GM12878 (cell line): Measurements from ENCODE around the gene FOXK1. TPM values are rescaled to one million over a fixed set of nuclear protein-coding genes. Genes with fewer than 3 reads are reported as not detected.

Source experiments
- ATAC-seq: fragments of 200-7000 bp; cut with Tn5 transposase; 3 replicates; pipeline ENCODE4 v1.9.1; 2020; ENCODE audit warnings: mild to moderate bottlenecking, moderate library complexity
- BruUV-seq: library from RNA; stranded (reverse); fragments of 400-500 nt; replicated peaks from 2 replicates; lab custom pipeline; 2021; lab: Mats Ljungman, UMichigan
- CTCF ChIA-PET: fragments of 300-600 bp; sonication (Branson Sonifier 250); formaldehyde crosslinking; extraction: SDS; loops from one replicate; lab custom pipeline; 2021; ENCODE audit warnings: inconsistent platforms; lab: Yijun Ruan, JAX
- POLR2A ChIA-PET: fragments of 350-600 bp; formaldehyde crosslinking; extraction: SDS; loops from one replicate; lab custom pipeline; 2021; ENCODE audit warnings: inconsistent platforms; lab: Charles Lee
- RAD21 ChIA-PET: fragments of 300-600 bp; sonication (Branson Sonifier 250); formaldehyde crosslinking; loops from one replicate; lab custom pipeline; 2023; ENCODE audit warnings: antibody characterized with exemption; ENCODE audit not compliant: unreplicated experiment; lab: Charles Lee
- SMC1A ChIA-PET: fragments of 300-600 bp; sonication (Branson Sonifier 250); formaldehyde crosslinking; loops from one replicate; lab custom pipeline; 2023; ENCODE audit not compliant: unreplicated experiment, uncharacterized antibody; lab: Charles Lee
- DNase-seq: peaks from one replicate; pipeline ENCODE4 v3.0.0-alpha.2; 2011; ENCODE audit warnings: low read depth, low spot score
- FAIRE-seq: peaks from 3 replicates; lab custom pipeline; 2011; peaks lifted over from hg19 to GRCh38; lab: Jason Lieb, UNC
- H2AFZ ChIP-seq: 2 replicates; pipeline ENCODE4 v1.6.0; 2011; ENCODE audit warnings: low read depth, low read length, control low read depth; ENCODE audit not compliant: control insufficient read depth
- H3K27ac ChIP-seq: 2 replicates; pipeline ENCODE4 v1.5.1; 2011; ENCODE audit warnings: control low read depth; ENCODE audit not compliant: control insufficient read depth, insufficient read depth
- H3K27me3 ChIP-seq, 2 experiments: replicated peaks in 1 of 2; 2 replicates each; pipeline versions ENCODE4 v1.6.0 to v1.6.1; 2011; ENCODE audit warnings: low read length in 1 of 2; ENCODE audit not compliant: control insufficient read depth in 2 of 2, insufficient read depth in 2 of 2
- H3K36me3 ChIP-seq, 2 experiments: 2 replicates each; pipeline ENCODE4 v1.5.1; 2011; ENCODE audit warnings: low read length in 1 of 2; ENCODE audit not compliant: control insufficient read depth in 2 of 2, insufficient read depth in 2 of 2
- H3K4me1 ChIP-seq: 2 replicates; pipeline ENCODE4 v1.6.1; 2011; ENCODE audit warnings: mild to moderate bottlenecking, low read length, moderate library complexity, mixed read lengths; ENCODE audit not compliant: control insufficient read depth, insufficient read depth
- H3K4me2 ChIP-seq: 2 replicates; pipeline ENCODE4 v1.6.0; 2011; ENCODE audit warnings: control low read depth; ENCODE audit not compliant: control insufficient read depth, insufficient read depth
- H3K4me3 ChIP-seq: fragments of 200-600 bp; sonication (generic); 2 replicates; pipeline ENCODE4 v1.5.1; 2016
- H3K79me2 ChIP-seq: 2 replicates; pipeline ENCODE4 v1.6.0; 2011; ENCODE audit warnings: low read length; ENCODE audit not compliant: control insufficient read depth, insufficient read depth
- H3K9ac ChIP-seq: 2 replicates; pipeline ENCODE4 v1.8.0; 2011; ENCODE audit warnings: low read length, control low read depth, mixed read lengths; ENCODE audit not compliant: control insufficient read depth, insufficient read depth
- H3K9me3 ChIP-seq: replicated peaks from 3 replicates; pipeline ENCODE4 v1.5.1; 2011; ENCODE audit warnings: mild to moderate bottlenecking, low read length; ENCODE audit not compliant: control insufficient read depth, insufficient read depth
- H4K20me1 ChIP-seq: 2 replicates; pipeline ENCODE4 v1.6.0; 2011; ENCODE audit not compliant: control insufficient read depth, insufficient read depth
- BHLHE40 ChIP-seq, 2 experiments: fragments of 450-650 bp in 1 of 2; IDR thresholded peaks; 2 replicates each; pipeline ENCODE4 v1.6.1; 2011 to 2017; ENCODE audit warnings: low read depth in 2 of 2, borderline replicate concordance in 1 of 2, improper control_type of control experiment in 1 of 2, low read length in 1 of 2, mild to moderate bottlenecking in 1 of 2
- CREB1 ChIP-seq: IDR thresholded peaks from 2 replicates; pipeline ENCODE4 v1.6.1; 2012; ENCODE audit warnings: low read depth, mild to moderate bottlenecking, inconsistent platforms
- EED ChIP-seq: sonication (generic); IDR thresholded peaks from 2 replicates; pipeline ENCODE4 v1.6.1; 2016; ENCODE audit warnings: antibody characterized with exemption, low read depth
- ETV6 ChIP-seq, 2 experiments: fragments of 450-650 bp in 1 of 2; IDR thresholded peaks in 1 of 2; conservative IDR thresholded peaks in 1 of 2; 2 replicates each; pipeline ENCODE4 v1.6.1; 2014; ENCODE audit warnings: antibody characterized with exemption in 1 of 2, borderline replicate concordance in 1 of 2, low read depth in 1 of 2, mild to moderate bottlenecking in 1 of 2, moderate library complexity in 1 of 2
- HDAC6 ChIP-seq: fragments of 200-600 bp; sonication (generic); IDR thresholded peaks from one replicate; pipeline ENCODE4 v1.8.0; 2017; ENCODE audit warnings: antibody characterized with exemption; ENCODE audit not compliant: unreplicated experiment
- KAT2A ChIP-seq: conservative IDR thresholded peaks from 2 replicates; pipeline ENCODE4 v1.6.1; 2011; ENCODE audit warnings: low read depth, low read length; ENCODE audit not compliant: control insufficient read depth
- NR2F1 ChIP-seq: fragments of 450-650 bp; conservative IDR thresholded peaks from 2 replicates; pipeline ENCODE4 v1.6.1; 2017; ENCODE audit warnings: mild to moderate bottlenecking
- PAX5 ChIP-seq: IDR thresholded peaks from 2 replicates; pipeline ENCODE4 v1.6.1; 2011; ENCODE audit warnings: low read depth, low read length, borderline replicate concordance
- POLR2AphosphoS2 ChIP-seq: IDR thresholded peaks from 2 replicates; pipeline ENCODE4 v1.6.1; 2011; ENCODE audit warnings: low read depth, mild to moderate bottlenecking, low read length, improper control_type of control experiment, moderate library complexity
- WGBS: methylation state at CpG from one replicate; pipeline ENCODE4 v1.1.6; 2016; ENCODE audit warnings: low lambda C conversion rate; ENCODE audit not compliant: insufficient replicate concordance, insufficient coverage; ENCODE audit errors: missing lambda C conversion rate; 5-methylcytosine and 5-hydroxymethylcytosine counted together
- in situ Hi-C: fragments of 300-500 bp; cut with MboI; formaldehyde crosslinking; loops from 9 replicates; pipeline ENCODE4 v1.14.3; 2018; ENCODE audit warnings: mixed read lengths
- intact Hi-C: fragments of 100-400 bp; cut with micrococcal nuclease; formaldehyde crosslinking; loops from one replicate; pipeline ENCODE4 v1.14.2; 2022; ENCODE audit not compliant: unreplicated experiment
- polyA plus RNA-seq, 11 experiments: library from polyadenylated mRNA; depleted of rRNA in 4 of 11; unstranded in 6 of 11; stranded (reverse) in 5 of 11; fragments of >200 nt; fragmentation: Nextera tagmentation in 4 of 11; fragmentation: Illumina TruSeq in 1 of 11; extraction: Ambion mirVana in 4 of 11; extraction: Trizol in 1 of 11; gene quantifications; 1 replicate in 1 of 11; 2 replicates in 10 of 11; pipeline versions ENCODE4 v1.2.1 to v1.2.3, GENCODE V29; 2011 to 2016; ENCODE audit warnings: inconsistent platforms in 2 of 11, missing spikeins in 2 of 11, low read depth in 1 of 11
- total RNA-seq, 4 experiments: library from RNA; depleted of rRNA in 3 of 4; stranded (reverse); fragments of >200 nt in 3 of 4; fragmentation: Illumina TruSeq in 1 of 4; extraction: Trizol in 1 of 4; gene quantifications; 2 replicates each; pipeline versions ENCODE4 v1.2.1 to v1.2.3, GENCODE V29; 2013 to 2021
- TF ChIP-seq, protein P1 (sequence below): fragments of 450-650 bp; IDR thresholded peaks from 2 replicates; pipeline ENCODE4 v1.6.1; 2018; ENCODE audit warnings: mild to moderate bottlenecking, low read depth, moderate library complexity; ENCODE audit not compliant: partially characterized antibody
- TF ChIP-seq, protein P2 (sequence below): IDR thresholded peaks from 2 replicates; pipeline ENCODE4 v1.6.1; 2011; ENCODE audit warnings: mild to moderate bottlenecking, low read depth, low read length, moderate library complexity; ENCODE audit not compliant: insufficient replicate concordance
- TF ChIP-seq, protein P3 (sequence below): fragments of 450-650 bp; IDR thresholded peaks from 2 replicates; pipeline ENCODE4 v1.6.1; 2016; ENCODE audit warnings: mild to moderate bottlenecking, moderate library complexity, borderline replicate concordance
- TF ChIP-seq, protein P4 (sequence below): IDR thresholded peaks from 2 replicates; pipeline ENCODE4 v1.6.1; 2011; ENCODE audit warnings: low read depth, low read length, improper control_type of control experiment, borderline replicate concordance

Gene FOXK1
- total and polyA plus RNA-seq, 10 of the 15 experiments (the other 5 are each of a cell fraction or from before 2014, with no cell fraction given), result 0.24 to 31.8 (median 4.5) TPM

DNA sequence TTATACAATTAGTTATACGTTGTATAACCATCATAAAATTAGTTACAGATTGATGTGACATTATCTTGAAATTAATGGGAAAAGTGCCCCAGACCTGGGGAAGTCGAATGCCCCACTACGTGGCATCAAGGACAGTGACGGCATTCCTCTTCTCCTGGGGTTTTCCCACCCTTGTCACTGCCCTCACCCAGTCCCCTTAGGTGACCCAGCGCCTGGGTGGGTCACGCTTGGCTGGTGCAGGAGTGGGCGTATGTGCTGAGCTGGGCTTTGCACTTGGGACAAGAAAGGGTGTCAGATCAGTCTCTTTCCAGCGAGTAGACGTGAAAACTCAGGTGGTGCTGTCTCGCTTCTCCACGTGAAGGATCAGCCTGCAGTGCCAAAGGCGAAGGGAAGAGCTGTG, 7.6 kb downstream of the FOXK1 start:
- POLR2A ChIA-PET, result no interaction called here
- H3K4me1 ChIP-seq, result peaks cover 20% of the 10 kb centered on the region
- H3K9me3 ChIP-seq, result no peaks in the 10 kb centered on the region
- FAIRE-seq (no peak), DNase-seq (no peak), ATAC-seq (peak; percentile 81)
- no peak overlapping the region for H3K9ac ChIP-seq
- H3K4me2 ChIP-seq, result peak overlapping the region; percentile 50
- intact Hi-C loops (no loop called here), in situ Hi-C loops (loop anchor here (5.0 kb wide), 1 partner anchor 63 kb away; no protein-coding TSS in a partner anchor)
- no peaks in the 10 kb centered on the region for H4K20me1 ChIP-seq
- H3K4me3 ChIP-seq, result peak overlapping the region; percentile 22; the same call in 1 of the 2 replicates
- SMC1A ChIA-PET, result interaction anchor here (0.9 to 1.6 kb wide), 4 partner anchors 12 to 58 kb away, joined by 3 to 7 read pairs (median 3); no protein-coding TSS in a partner anchor
- H3K79me2 ChIP-seq, result peaks cover 81% of the 10 kb centered on the region
- RAD21 ChIA-PET, result interaction anchor here (1.1 to 1.5 kb wide), 4 partner anchors 23 to 56 kb away, joined by 3 to 7 read pairs (median 3); no protein-coding TSS in a partner anchor
- no TSS peak for BruUV-seq
- H2AFZ ChIP-seq, result no peak overlapping the region
- no peaks in the 10 kb centered on the region for H3K27me3 ChIP-seq
- H3K36me3 ChIP-seq, result peaks cover 0 to 2% of the 10 kb centered on the region in 2 experiments; a peak in 1 of 4 replicates
- CTCF ChIA-PET, result no interaction called here
- WGBS, result 3% methylated on average over 12 of the region's 12 CpGs
- H3K27ac ChIP-seq, result 0 out of 2 replicates have a peak overlapping the region, but pooled peaks have one; percentile 20
- TF ChIP-seq, protein P1, sequence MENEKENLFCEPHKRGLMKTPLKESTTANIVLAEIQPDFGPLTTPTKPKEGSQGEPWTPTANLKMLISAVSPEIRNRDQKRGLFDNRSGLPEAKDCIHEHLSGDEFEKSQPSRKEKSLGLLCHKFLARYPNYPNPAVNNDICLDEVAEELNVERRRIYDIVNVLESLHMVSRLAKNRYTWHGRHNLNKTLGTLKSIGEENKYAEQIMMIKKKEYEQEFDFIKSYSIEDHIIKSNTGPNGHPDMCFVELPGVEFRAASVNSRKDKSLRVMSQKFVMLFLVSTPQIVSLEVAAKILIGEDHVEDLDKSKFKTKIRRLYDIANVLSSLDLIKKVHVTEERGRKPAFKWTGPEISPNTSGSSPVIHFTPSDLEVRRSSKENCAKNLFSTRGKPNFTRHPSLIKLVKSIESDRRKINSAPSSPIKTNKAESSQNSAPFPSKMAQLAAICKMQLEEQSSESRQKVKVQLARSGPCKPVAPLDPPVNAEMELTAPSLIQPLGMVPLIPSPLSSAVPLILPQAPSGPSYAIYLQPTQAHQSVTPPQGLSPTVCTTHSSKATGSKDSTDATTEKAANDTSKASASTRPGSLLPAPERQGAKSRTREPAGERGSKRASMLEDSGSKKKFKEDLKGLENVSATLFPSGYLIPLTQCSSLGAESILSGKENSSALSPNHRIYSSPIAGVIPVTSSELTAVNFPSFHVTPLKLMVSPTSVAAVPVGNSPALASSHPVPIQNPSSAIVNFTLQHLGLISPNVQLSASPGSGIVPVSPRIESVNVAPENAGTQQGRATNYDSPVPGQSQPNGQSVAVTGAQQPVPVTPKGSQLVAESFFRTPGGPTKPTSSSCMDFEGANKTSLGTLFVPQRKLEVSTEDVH, result no peak
- 0 out of 2 replicates have a peak, but pooled peaks have one; percentile 51 for TF ChIP-seq CREB1
- TF ChIP-seq, protein P2, sequence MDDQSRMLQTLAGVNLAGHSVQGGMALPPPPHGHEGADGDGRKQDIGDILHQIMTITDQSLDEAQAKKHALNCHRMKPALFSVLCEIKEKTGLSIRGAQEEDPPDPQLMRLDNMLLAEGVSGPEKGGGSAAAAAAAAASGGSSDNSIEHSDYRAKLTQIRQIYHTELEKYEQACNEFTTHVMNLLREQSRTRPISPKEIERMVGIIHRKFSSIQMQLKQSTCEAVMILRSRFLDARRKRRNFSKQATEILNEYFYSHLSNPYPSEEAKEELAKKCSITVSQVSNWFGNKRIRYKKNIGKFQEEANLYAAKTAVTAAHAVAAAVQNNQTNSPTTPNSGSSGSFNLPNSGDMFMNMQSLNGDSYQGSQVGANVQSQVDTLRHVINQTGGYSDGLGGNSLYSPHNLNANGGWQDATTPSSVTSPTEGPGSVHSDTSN, result no peak
- 0 out of 2 replicates have a peak, but pooled peaks have one; percentile 39 for TF ChIP-seq EED
- no peak for TF ChIP-seq KAT2A
- TF ChIP-seq HDAC6, result no peak
- TF ChIP-seq NR2F1, result 0 out of 2 replicates have a peak, but pooled peaks have one; percentile 11
- TF ChIP-seq, protein P3, sequence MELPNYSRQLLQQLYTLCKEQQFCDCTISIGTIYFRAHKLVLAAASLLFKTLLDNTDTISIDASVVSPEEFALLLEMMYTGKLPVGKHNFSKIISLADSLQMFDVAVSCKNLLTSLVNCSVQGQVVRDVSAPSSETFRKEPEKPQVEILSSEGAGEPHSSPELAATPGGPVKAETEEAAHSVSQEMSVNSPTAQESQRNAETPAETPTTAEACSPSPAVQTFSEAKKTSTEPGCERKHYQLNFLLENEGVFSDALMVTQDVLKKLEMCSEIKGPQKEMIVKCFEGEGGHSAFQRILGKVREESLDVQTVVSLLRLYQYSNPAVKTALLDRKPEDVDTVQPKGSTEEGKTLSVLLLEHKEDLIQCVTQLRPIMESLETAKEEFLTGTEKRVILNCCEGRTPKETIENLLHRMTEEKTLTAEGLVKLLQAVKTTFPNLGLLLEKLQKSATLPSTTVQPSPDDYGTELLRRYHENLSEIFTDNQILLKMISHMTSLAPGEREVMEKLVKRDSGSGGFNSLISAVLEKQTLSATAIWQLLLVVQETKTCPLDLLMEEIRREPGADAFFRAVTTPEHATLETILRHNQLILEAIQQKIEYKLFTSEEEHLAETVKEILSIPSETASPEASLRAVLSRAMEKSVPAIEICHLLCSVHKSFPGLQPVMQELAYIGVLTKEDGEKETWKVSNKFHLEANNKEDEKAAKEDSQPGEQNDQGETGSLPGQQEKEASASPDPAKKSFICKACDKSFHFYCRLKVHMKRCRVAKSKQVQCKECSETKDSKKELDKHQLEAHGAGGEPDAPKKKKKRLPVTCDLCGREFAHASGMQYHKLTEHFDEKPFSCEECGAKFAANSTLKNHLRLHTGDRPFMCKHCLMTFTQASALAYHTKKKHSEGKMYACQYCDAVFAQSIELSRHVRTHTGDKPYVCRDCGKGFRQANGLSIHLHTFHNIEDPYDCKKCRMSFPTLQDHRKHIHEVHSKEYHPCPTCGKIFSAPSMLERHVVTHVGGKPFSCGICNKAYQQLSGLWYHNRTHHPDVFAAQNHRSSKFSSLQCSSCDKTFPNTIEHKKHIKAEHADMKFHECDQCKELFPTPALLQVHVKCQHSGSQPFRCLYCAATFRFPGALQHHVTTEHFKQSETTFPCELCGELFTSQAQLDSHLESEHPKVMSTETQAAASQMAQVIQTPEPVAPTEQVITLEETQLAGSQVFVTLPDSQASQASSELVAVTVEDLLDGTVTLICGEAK, result no peak
- TF ChIP-seq BHLHE40 (IDR thresholded peaks at IDR 0.05; ENCODE audit: borderline replicate concordance in 1 of 2, low read depth in 2 of 2, low read length in 1 of 2), result peak in 1 of 2 experiments; percentile 18; a peak in 1 of 4 replicates
- TF ChIP-seq PAX5, result peak; percentile 99
- no peak for TF ChIP-seq ETV6 (conservative IDR thresholded peaks at IDR 0.05 in 1 of 2, IDR thresholded peaks at IDR 0.05 in 1 of 2; ENCODE audit: borderline replicate concordance in 1 of 2, low read depth in 1 of 2)
- TF ChIP-seq, protein P4, sequence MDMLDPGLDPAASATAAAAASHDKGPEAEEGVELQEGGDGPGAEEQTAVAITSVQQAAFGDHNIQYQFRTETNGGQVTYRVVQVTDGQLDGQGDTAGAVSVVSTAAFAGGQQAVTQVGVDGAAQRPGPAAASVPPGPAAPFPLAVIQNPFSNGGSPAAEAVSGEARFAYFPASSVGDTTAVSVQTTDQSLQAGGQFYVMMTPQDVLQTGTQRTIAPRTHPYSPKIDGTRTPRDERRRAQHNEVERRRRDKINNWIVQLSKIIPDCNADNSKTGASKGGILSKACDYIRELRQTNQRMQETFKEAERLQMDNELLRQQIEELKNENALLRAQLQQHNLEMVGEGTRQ, result no peak
- TF ChIP-seq POLR2AphosphoS2, result no peak
